K562 (cell line): ENCODE measurements around the gene IL4I1. TPM values are rescaled to one million over a fixed set of nuclear protein-coding genes. Genes with fewer than 3 reads are reported as not detected.

ENCODE experiments used
- ATAC-seq: fragments of 200-7000 bp; cut with Tn5 transposase; 3 replicates; pipeline ENCODE4 v1.9.1; 2020; ENCODE audit warnings: moderate library complexity
- BruUV-seq: library from RNA; stranded (reverse); fragments of 400-500 nt; replicated peaks from 2 replicates; lab custom pipeline; 2021; lab: Mats Ljungman, UMichigan
- CTCF ChIA-PET: fragments of 300-600 bp; formaldehyde crosslinking; extraction: SDS; loops from one replicate; lab custom pipeline; 2021; ENCODE audit warnings: low intra/inter-chr PET ratio; lab: Yijun Ruan, JAX
- POLR2A ChIA-PET: fragments of 300-600, 350-650 bp; sonication (Branson Sonifier 250); formaldehyde crosslinking; extraction: SDS; loops from one replicate; lab custom pipeline; 2021; ENCODE audit warnings: antibody characterized with exemption, inconsistent platforms; lab: Yijun Ruan, JAX
- DNase-seq, 4 experiments: peaks; one replicate each; pipeline versions ENCODE4 v3.0.0 to v3.0.0-alpha.2; 2011 to 2018; ENCODE audit warnings: low spot score in 3 of 4, mixed read lengths in 3 of 4; ENCODE audit errors: extremely low read depth in 1 of 4
- FAIRE-seq: peaks from 2 replicates; lab custom pipeline; 2011; peaks lifted over from hg19 to GRCh38; lab: Jason Lieb, UNC
- H2AFZ ChIP-seq: 2 replicates; pipeline ENCODE4 v1.6.0; 2011; ENCODE audit warnings: low read depth, low read length, control low read depth, inconsistent platforms
- H3K27ac ChIP-seq: fragments of 200-600 bp; 3 replicates; pipeline ENCODE4 v1.8.0; 2011; ENCODE audit warnings: low read depth, mild to moderate bottlenecking, control low read depth, inconsistent platforms, low read length, moderate library complexity, mixed read lengths; ENCODE audit errors: extremely low read depth
- H3K27me3 ChIP-seq, 2 experiments: fragments of 300-600 bp in 1 of 2; 2 replicates in 1 of 2; 3 replicates in 1 of 2; pipeline versions ENCODE4 v1.6.0 to v1.8.0; 2011; ENCODE audit warnings: inconsistent platforms in 2 of 2, low read length in 2 of 2, mild to moderate bottlenecking in 1 of 2, mixed read lengths in 1 of 2, moderate library complexity in 1 of 2; ENCODE audit not compliant: control insufficient read depth in 2 of 2, insufficient read depth in 2 of 2
- H3K36me3 ChIP-seq: fragments of 300-600 bp; 3 replicates; pipeline ENCODE4 v1.8.0; 2011; ENCODE audit warnings: mild to moderate bottlenecking, low read length, inconsistent platforms; ENCODE audit not compliant: control insufficient read depth, insufficient read depth
- H3K4me1 ChIP-seq, 2 experiments: fragments of 200-600 bp in 1 of 2; replicated peaks in 1 of 2; 2 replicates in 1 of 2; 3 replicates in 1 of 2; pipeline versions ENCODE4 v1.5.1 to v1.8.0; 2011; ENCODE audit warnings: inconsistent platforms in 2 of 2, low read length in 2 of 2, mild to moderate bottlenecking in 1 of 2, mixed read lengths in 1 of 2, moderate library complexity in 1 of 2; ENCODE audit not compliant: control insufficient read depth in 2 of 2, insufficient read depth in 2 of 2
- H3K4me2 ChIP-seq: 2 replicates; pipeline ENCODE4 v1.6.1; 2011; ENCODE audit warnings: low read length, control low read depth, inconsistent platforms, mixed read lengths; ENCODE audit not compliant: insufficient read depth
- H3K4me3 ChIP-seq: fragments of 200-600 bp; sonication (generic), shearing (Covaris generic); 2 replicates; pipeline ENCODE4 v1.5.1; 2016; ENCODE audit warnings: control low read depth, inconsistent platforms
- H3K79me2 ChIP-seq: fragments of 200-600 bp; 3 replicates; pipeline ENCODE4 v1.8.0; 2011; ENCODE audit warnings: low read length, inconsistent platforms; ENCODE audit not compliant: control insufficient read depth, insufficient read depth
- H3K9ac ChIP-seq, 2 experiments: 2 replicates each; pipeline versions ENCODE4 v1.6.0 to v1.6.1; 2011; ENCODE audit warnings: low read depth in 2 of 2, low read length in 2 of 2, control low read depth in 1 of 2, inconsistent platforms in 1 of 2, mild to moderate bottlenecking in 1 of 2, mixed read lengths in 1 of 2; ENCODE audit not compliant: insufficient read depth in 1 of 2
- H3K9me1 ChIP-seq: one replicate; pipeline ENCODE4 v1.6.0; 2011; ENCODE audit warnings: inconsistent platforms, mild to moderate bottlenecking, low read length, moderate library complexity; ENCODE audit not compliant: control insufficient read depth, insufficient read depth
- H3K9me3 ChIP-seq: replicated peaks from 2 replicates; pipeline ENCODE4 v1.5.1; 2011; ENCODE audit warnings: low read depth, low read length, inconsistent platforms; ENCODE audit not compliant: control insufficient read depth, insufficient read depth
- H4K20me1 ChIP-seq: replicated peaks from 2 replicates; pipeline ENCODE4 v1.6.1; 2011; ENCODE audit warnings: low read length, inconsistent platforms, mixed read lengths; ENCODE audit not compliant: control insufficient read depth, insufficient read depth
- BCL6 ChIP-seq: fragments of 250-450 bp; sonication (Bioruptor Pico); IDR thresholded peaks from 2 replicates; pipeline ENCODE4 v1.4.0; 2020
- CSDE1 ChIP-seq, 2 experiments: fragments of 450-650 bp; IDR thresholded peaks; 2 replicates each; pipeline ENCODE4 v1.6.1; 2016; ENCODE audit warnings: mild to moderate bottlenecking in 1 of 2
- CTCF ChIP-seq, 3 experiments: IDR thresholded peaks in 2 of 3; conservative IDR thresholded peaks in 1 of 3; 2 replicates each; pipeline ENCODE4 v1.5.1; 2011 to 2012; ENCODE audit warnings: low read length in 3 of 3, mild to moderate bottlenecking in 3 of 3, control low read depth in 2 of 3, improper control_type of control experiment in 1 of 3, inconsistent platforms in 1 of 3, low read depth in 1 of 3, mixed read lengths in 1 of 3, moderate library complexity in 1 of 3; ENCODE audit not compliant: insufficient read depth in 2 of 3
- MCM7 ChIP-seq, 2 experiments: fragments of 450-650 bp; IDR thresholded peaks; 2 replicates each; pipeline ENCODE4 v1.6.1; 2016 to 2018
- ZBTB33 ChIP-seq: sonication (generic); formaldehyde crosslinking; IDR thresholded peaks from 2 replicates; pipeline ENCODE4 v1.8.1; 2023; ENCODE audit warnings: mild to moderate bottlenecking, missing genetic modification reagents
- ZNF121 ChIP-seq: sonication (generic); formaldehyde crosslinking; conservative IDR thresholded peaks from 2 replicates; pipeline ENCODE4 v1.8.0; 2022; ENCODE audit warnings: missing genetic modification reagents
- ZNF444 ChIP-seq: fragments of 250-450 bp; sonication (Bioruptor Pico); IDR thresholded peaks from 2 replicates; pipeline ENCODE4 v1.4.0; 2020; ENCODE audit warnings: mild to moderate bottlenecking, moderate library complexity
- ZNF75A ChIP-seq: fragments of 450-650 bp; formaldehyde crosslinking; IDR thresholded peaks from 2 replicates; pipeline ENCODE4 v1.4.0; 2020; ENCODE audit warnings: mild to moderate bottlenecking
- whole genome bisulfite sequencing: fragments of 100-300 bp; shearing (Covaris generic); methylation state at CpG from one replicate; pipeline ENCODE4 v1.1.6; 2016; ENCODE audit warnings: low coverage, mixed read lengths; ENCODE audit not compliant: insufficient coverage; ENCODE audit errors: missing lambda C conversion rate; 5-methylcytosine and 5-hydroxymethylcytosine counted together
- in situ Hi-C: fragments of 300-500 bp; cut with MboI; formaldehyde crosslinking; loops from 4 replicates; pipeline ENCODE4 v1.15.0; 2018; ENCODE audit warnings: inconsistent platforms, mixed read lengths
- intact Hi-C: fragments of 100-400 bp; cut with micrococcal nuclease; formaldehyde crosslinking; loops from 2 replicates; pipeline ENCODE4 v1.14.2; 2022
- polyA plus RNA-seq, 8 experiments: library from polyadenylated mRNA; depleted of rRNA in 4 of 8; stranded (reverse) in 5 of 8; unstranded in 3 of 8; fragments of >200 nt; fragmentation: Nextera tagmentation in 2 of 8; fragmentation: Illumina TruSeq in 1 of 8; extraction: Ambion mirVana in 2 of 8; extraction: Trizol in 1 of 8; gene quantifications; 2 replicates each; pipeline versions ENCODE4 v1.2.1 to v1.2.3, GENCODE V29; 2011 to 2014; ENCODE audit warnings: inconsistent platforms in 1 of 8, missing spikeins in 1 of 8
- total RNA-seq, 7 experiments: library from RNA; depleted of rRNA in 6 of 7; stranded (reverse); fragments of >200 nt in 6 of 7; fragmentation: Illumina TruSeq in 2 of 7; extraction: Trizol in 2 of 7; gene quantifications; 2 replicates each; pipeline versions ENCODE4 v1.2.1 to v1.2.3, GENCODE V29; 2011 to 2021; ENCODE audit warnings: low replicate concordance in 1 of 7

IL4I1 gene
- total and polyA plus RNA-seq, 9 of the 15 experiments (the other 6 are each of a cell fraction or from before 2014, with no cell fraction given), result 0.06 to 0.95 (median 0.43) TPM; not detected in 2

- H2AFZ ChIP-seq, result no peak overlapping the region
- CTCF ChIA-PET, result no interaction called here
- POLR2A ChIA-PET, result interaction anchor here (0.7 to 13.2 kb wide), 6 partner anchors 9 to 49 kb away, joined by 3 to 105 read pairs (median 4); partner anchors contain the start of genes ATF5 and NUP62
- no peak overlapping the region for H3K4me3 ChIP-seq
- WGBS, result 90% methylated on average over 8 of the region's 8 CpGs
- H3K36me3 ChIP-seq, result peaks cover 90% of the 10 kb centered on the region; the same call in 2 of the 3 replicates
- H3K9me1 ChIP-seq, result peaks cover 2% of the 10 kb centered on the region
- H3K9ac ChIP-seq, result no peak overlapping the region
- no peak for DNase-seq
- BruUV-seq, result no TSS peak
- no peak overlapping the region for H3K27ac ChIP-seq
- H4K20me1 ChIP-seq, result peaks cover 53% of the 10 kb centered on the region
- intact Hi-C loops (no loop called here), in situ Hi-C loops (no loop called here)
- H3K4me1 ChIP-seq, result peaks cover 0 to 26% of the 10 kb centered on the region in 2 experiments; a peak in 2 of 5 replicates
- peaks cover 89% of the 10 kb centered on the region for H3K79me2 ChIP-seq
- TF ChIP-seq BCL6 (CRISPR knock-in tag) (no peak), ZNF121 (CRISPR knock-in tag) (peak; percentile 72)
- H3K27me3 ChIP-seq, result no peaks in the 10 kb centered on the region
- no peak for ATAC-seq
- no peak overlapping the region for H3K4me2 ChIP-seq
- H3K9me3 ChIP-seq, result no peaks in the 10 kb centered on the region
- no peak for FAIRE-seq
Measured at GRCh38 chr19:49918089-49918488, 21.4 kb upstream of the IL4I1 start.

GRCh38 chr19:49916839-49917733 lies 20.4 kb upstream of the IL4I1 start:
- ATAC-seq, result no peak
- no peak overlapping the region for H3K4me2 ChIP-seq

More at GRCh38 chr19:49916839-49917733, 20.4 kb upstream of the IL4I1 start:
- Histone ChIP-seq H3K27ac (no peak overlapping the region), H3K27me3 (no peaks in the 10 kb centered on the region), H4K20me1 (peaks cover 58% of the 10 kb centered on the region), H3K9ac (peak overlapping the region in 1 of 2 experiments; percentile 43; a peak in 1 of 4 replicates), H3K9me3 (no peaks in the 10 kb centered on the region), H3K4me3 (no peak overlapping the region), H3K79me2 (peaks cover 87% of the 10 kb centered on the region), H3K36me3 (peaks cover 90% of the 10 kb centered on the region; the same call in 2 of the 3 replicates), H2AFZ (no peak overlapping the region), H3K9me1 (no peaks in the 10 kb centered on the region), H3K4me1 (peaks cover 0 to 22% of the 10 kb centered on the region in 2 experiments; a peak in 2 of 5 replicates)
- CTCF ChIA-PET, result no interaction called here
- FAIRE-seq (no peak), DNase-seq (no peak)
- POLR2A ChIA-PET, result interaction anchor here (0.9 to 13.2 kb wide), 5 partner anchors 12 to 48 kb away, joined by 3 to 105 read pairs (median 3); partner anchors contain the start of genes ATF5 and NUP62
- intact Hi-C loops (no loop called here), in situ Hi-C loops (no loop called here)
- no TSS peak for BruUV-seq
- TF ChIP-seq CSDE1 (IDR thresholded peaks at IDR 0.05) (no peak), CTCF (IDR thresholded peaks at IDR 0.05 in 2 of 3, conservative IDR thresholded peaks at IDR 0.05 in 1 of 3; ENCODE audit: insufficient read depth in 2 of 3, low read depth in 1 of 3, low read length in 3 of 3) (peak in 2 of 3 experiments; percentile 18 to 26; a peak in 2 of 6 replicates), ZBTB33 (CRISPR knock-in tag) (peak; percentile 77), ZNF75A (CRISPR knock-in tag) (no peak), MCM7 (IDR thresholded peaks at IDR 0.05) (no peak), ZNF444 (CRISPR knock-in tag) (no peak)
- 88% methylated on average over 21 of the region's 21 CpGs for WGBS
